DND-41 (cell line): ENCODE data around the gene FEM1A.

Source experiments
- CTCF ChIP-seq: IDR thresholded peaks from 2 replicates; pipeline ENCODE4 v1.5.1; 2012; ENCODE audit warnings: borderline replicate concordance, low read length, moderate library complexity, mild to moderate bottlenecking; ENCODE audit not compliant: poor library complexity, severe bottlenecking; ENCODE audit errors: extremely low read depth
- EZH2 ChIP-seq: IDR thresholded peaks from 3 replicates; pipeline ENCODE4 v1.6.1; 2012; ENCODE audit warnings: borderline replicate concordance, low read depth, mild to moderate bottlenecking, moderate library complexity, low read length, inconsistent platforms; ENCODE audit not compliant: severe bottlenecking

DNA sequence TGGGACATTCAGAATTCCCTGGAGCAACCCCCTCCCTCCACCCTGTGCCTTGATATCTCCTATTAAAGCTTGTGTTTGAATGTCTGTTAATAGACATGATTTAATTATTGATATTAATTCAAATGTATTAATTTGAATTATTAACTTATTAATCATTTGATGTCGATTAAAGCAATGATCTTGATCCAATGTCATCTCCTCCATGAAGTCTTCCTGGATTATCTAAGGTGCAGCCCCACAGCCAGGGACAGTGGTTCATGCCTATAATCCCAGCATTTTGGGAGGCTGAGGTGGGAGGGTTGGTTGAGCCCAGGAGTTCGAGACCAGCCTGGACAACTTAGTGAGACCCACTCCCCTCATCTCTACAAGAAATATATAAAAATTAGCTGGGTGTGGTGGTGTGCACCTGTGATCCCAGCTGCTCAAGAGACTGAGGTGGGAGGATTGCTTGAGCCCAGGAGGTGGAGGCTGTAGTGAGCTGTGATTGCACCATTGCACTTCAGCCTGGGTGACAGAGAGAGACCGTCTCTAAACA is 9.6 kb downstream of the FEM1A start:
- TF ChIP-seq CTCF = no peak
- no peak for TF ChIP-seq EZH2
